Measurements from ENCODE around the gene HSDL1.

HSDL1 gene

GRCh38 chr16:84082110-84082509, 62.9 kb downstream of the HSDL1 start:
- DNase-seq (ENCODE audit: low spot score) = no peak

DNA sequence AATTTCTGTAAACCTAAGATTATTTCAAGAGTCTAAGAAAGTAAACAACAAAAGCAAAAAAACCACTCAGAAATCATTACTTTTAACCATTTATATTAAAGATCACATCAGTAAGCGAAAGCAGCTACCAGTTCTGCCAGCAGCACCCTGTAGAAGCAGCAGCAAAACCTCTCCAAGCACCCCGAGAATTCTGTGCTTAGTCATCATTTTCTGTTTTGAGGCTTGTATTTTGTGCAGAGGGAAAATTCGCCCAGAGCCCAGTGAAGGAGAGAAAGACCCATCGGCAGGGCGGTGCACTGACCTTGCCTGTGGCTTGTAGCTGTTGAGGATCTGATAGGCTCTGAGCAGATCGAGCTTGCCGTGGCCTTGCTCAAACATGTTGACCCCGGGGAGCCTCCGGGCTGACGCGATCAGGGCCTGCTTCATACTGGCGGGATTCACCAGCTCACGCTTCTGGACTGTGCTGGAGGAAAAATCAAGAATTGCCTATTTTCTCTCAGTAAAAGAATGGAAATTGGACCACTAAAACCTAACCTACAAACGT, 63.5 kb downstream of the HSDL1 start:
- no peak for DNase-seq (ENCODE audit: low spot score)

GRCh38 chr16:84080813-84081212, 64.2 kb downstream of the HSDL1 start:
- DNase-seq (ENCODE audit: low spot score) = no peak

GRCh38 chr16:84080378-84080777, 64.6 kb downstream of the HSDL1 start:
- DNase-seq (ENCODE audit: low spot score) = no peak

- no peak for DNase-seq (ENCODE audit: low spot score)
These were observed 65.3 kb downstream of the HSDL1 start for GRCh38 chr16:84079664-84080063.

GRCh38 chr16:84075376-84075775, 69.6 kb downstream of the HSDL1 start:
- DNase-seq (ENCODE audit: low spot score) = no peak

DNA sequence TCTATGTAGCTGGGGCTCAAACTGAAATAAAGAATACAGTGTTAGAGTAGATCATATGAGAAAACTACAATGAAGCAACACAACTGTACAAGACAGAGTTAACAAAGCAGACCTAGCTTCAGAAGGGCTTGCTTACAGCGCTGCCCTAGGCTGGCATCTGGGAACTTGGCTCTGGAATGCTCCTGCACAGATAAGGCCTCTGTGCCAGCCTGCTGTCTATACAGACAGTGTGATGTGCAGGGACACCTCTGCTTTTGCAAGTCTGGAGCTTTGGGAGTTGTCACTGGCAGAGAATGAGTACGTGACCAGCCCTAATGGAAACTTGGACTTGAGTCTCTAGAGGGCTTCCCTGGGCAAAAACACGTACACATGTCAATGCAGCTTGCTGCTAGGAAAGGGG, 70.3 kb downstream of the HSDL1 start:
- no peak for DNase-seq (ENCODE audit: low spot score)

Measured in SW480 (cell line).